Measurements from ENCODE around the gene KRTAP10-3.

Gene KRTAP10-3

DNA sequence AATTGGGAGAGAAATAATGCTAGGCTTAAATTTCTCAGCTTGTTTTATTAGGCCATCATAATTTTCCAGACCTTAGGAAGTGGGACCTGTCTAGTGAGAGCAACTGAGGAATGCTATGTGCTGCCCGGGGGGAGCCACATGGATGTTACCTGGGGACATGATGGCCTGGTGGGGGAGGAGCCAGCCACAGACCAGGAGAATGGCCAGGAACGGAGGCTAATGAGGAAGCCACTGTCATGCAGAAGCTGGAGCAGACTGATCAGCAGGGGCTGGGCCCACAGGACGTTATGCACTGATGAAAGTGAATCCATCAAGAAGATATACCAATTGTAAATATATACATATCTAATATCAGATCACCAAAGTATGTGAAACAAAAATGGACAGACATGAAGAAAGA lies 14.0 kb downstream of the KRTAP10-3 start:
- Histone ChIP-seq H3K36me3 (ENCODE audit: control insufficient read depth in 1 of 2, insufficient read depth in 2 of 2, low read length in 2 of 2) (peaks cover 0 to 2% of the 10 kb centered on the region in 2 experiments), H3K27me3 (ENCODE audit: insufficient read depth, low read length) (no peaks in the 10 kb centered on the region), H3K23ac (ENCODE audit: low read length) (no peak overlapping the region), H3K4me1 (ENCODE audit: control insufficient read depth in 1 of 2, insufficient read depth in 2 of 2, low read length in 2 of 2) (peaks cover 0 to 5% of the 10 kb centered on the region in 2 experiments), H2AFZ (ENCODE audit: insufficient read depth, low read length, poor library complexity) (no peak overlapping the region), H2BK5ac (ENCODE audit: low read depth, low read length, poor library complexity) (no peak overlapping the region), H3K4ac (ENCODE audit: low read depth, low read length) (no peak overlapping the region), H2BK120ac (ENCODE audit: insufficient read depth, low read length, poor library complexity) (no peak overlapping the region), H4K8ac (ENCODE audit: low read depth, low read length) (no peak overlapping the region), H3K27ac (ENCODE audit: low read depth, low read length) (no peak overlapping the region), H4K12ac (ENCODE audit: low read depth, low read length) (no peak overlapping the region), H3K4me2 (ENCODE audit: low read length) (no peak overlapping the region), H3K4me3 (ENCODE audit: low read depth, low read length) (no peak overlapping the region), H3K14ac (ENCODE audit: low read length) (no peak overlapping the region), H4K91ac (ENCODE audit: low read depth, low read length) (no peak overlapping the region), H2BK12ac (ENCODE audit: low read length) (no peak overlapping the region), H3K79me2 (ENCODE audit: control insufficient read depth, insufficient read depth, low read length, poor library complexity) (no peaks in the 10 kb centered on the region), H3K18ac (ENCODE audit: low read length) (no peak overlapping the region), H3K9ac (ENCODE audit: low read length) (no peak overlapping the region), H2AK5ac (ENCODE audit: low read length) (no peak overlapping the region), H3K79me1 (ENCODE audit: low read length) (peaks cover 6% of the 10 kb centered on the region), H3K9me3 (ENCODE audit: insufficient read depth, low read depth, low read length) (peaks cover 8% of the 10 kb centered on the region)
- no CpG with 5 or more reads among the region's 3 CpGs for WGBS (ENCODE audit: extremely low coverage, insufficient coverage, insufficient read length)
- no peak for DNase-seq

DNA sequence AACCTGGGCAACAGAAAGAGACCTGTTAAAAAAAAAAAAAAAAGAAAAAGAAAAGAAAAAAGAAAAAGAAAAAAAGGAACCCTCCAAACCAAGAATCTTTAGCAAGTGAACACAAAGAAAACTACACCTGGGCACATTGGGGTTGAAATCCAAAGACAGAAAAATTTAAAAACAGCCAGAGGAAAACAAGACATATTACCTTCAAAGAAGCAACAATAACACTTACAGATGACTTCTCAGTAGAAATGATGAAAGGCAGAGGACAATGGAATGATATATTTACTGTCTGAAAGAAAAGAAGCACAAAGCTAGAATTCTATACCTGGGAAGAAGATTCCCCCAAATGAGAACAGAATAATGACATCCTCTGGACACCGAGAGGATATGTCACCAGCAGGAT lies 15.9 kb downstream of the KRTAP10-3 start:
- Histone ChIP-seq H3K79me2 (ENCODE audit: control insufficient read depth, insufficient read depth, low read length, poor library complexity) (no peaks in the 10 kb centered on the region), H3K23ac (ENCODE audit: low read length) (no peak overlapping the region), H3K4me1 (ENCODE audit: control insufficient read depth in 1 of 2, insufficient read depth in 2 of 2, low read length in 2 of 2) (no peaks in the 10 kb centered on the region), H3K27me3 (ENCODE audit: insufficient read depth, low read length) (no peaks in the 10 kb centered on the region), H3K79me1 (ENCODE audit: low read length) (no peaks in the 10 kb centered on the region), H3K18ac (ENCODE audit: low read length) (no peak overlapping the region), H2AFZ (ENCODE audit: insufficient read depth, low read length, poor library complexity) (no peak overlapping the region), H3K4ac (ENCODE audit: low read depth, low read length) (no peak overlapping the region), H3K9ac (ENCODE audit: low read length) (no peak overlapping the region), H3K4me3 (ENCODE audit: low read depth, low read length) (no peak overlapping the region), H4K12ac (ENCODE audit: low read depth, low read length) (no peak overlapping the region), H3K14ac (ENCODE audit: low read length) (no peak overlapping the region), H3K27ac (ENCODE audit: low read depth, low read length) (no peak overlapping the region), H3K36me3 (ENCODE audit: control insufficient read depth in 1 of 2, insufficient read depth in 2 of 2, low read length in 2 of 2) (no peaks in the 10 kb centered on the region), H3K4me2 (ENCODE audit: low read length) (no peak overlapping the region), H2AK5ac (ENCODE audit: low read length) (no peak overlapping the region), H2BK5ac (ENCODE audit: low read depth, low read length, poor library complexity) (no peak overlapping the region), H3K9me3 (ENCODE audit: insufficient read depth, low read depth, low read length) (peaks cover 4% of the 10 kb centered on the region), H2BK12ac (ENCODE audit: low read length) (no peak overlapping the region), H2BK120ac (ENCODE audit: insufficient read depth, low read length, poor library complexity) (no peak overlapping the region), H4K91ac (ENCODE audit: low read depth, low read length) (no peak overlapping the region), H4K8ac (ENCODE audit: low read depth, low read length) (no peak overlapping the region)
- WGBS (ENCODE audit: extremely low coverage, insufficient coverage, insufficient read length): no CpG with 5 or more reads among the region's 1 CpG
- no peak for DNase-seq

DNA sequence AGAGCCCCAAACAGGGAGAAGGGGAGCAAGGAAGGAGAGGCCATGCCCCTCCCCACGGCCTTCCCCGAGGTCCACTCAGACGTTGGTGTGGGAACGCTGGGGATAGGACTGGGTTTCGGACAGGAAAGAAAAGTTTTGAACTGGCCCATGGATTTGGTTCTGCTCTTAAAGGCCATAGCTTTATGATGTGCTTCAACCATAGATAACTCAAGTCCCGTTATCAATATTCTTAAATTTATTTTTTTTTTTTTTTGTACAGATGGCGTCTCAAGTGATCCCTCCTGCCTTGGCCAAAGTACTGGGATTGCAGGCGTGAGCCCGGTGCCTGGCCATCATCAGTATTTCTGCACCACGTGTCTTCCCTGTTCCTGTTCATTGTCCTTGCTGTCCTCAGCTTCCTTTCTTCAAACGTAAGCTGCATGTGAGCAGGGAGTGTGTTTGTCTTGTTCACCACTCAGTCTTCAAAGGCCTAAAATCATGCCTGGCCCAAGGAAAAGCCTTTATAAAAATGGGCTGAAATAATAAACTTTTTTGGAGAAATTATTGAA lies 17.8 kb downstream of the KRTAP10-3 start:
- no peak overlapping the region for H2BK12ac ChIP-seq (ENCODE audit: low read length)
- no peak overlapping the region for H2AFZ ChIP-seq (ENCODE audit: insufficient read depth, low read length, poor library complexity)
- no peak overlapping the region for H3K9ac ChIP-seq (ENCODE audit: low read length)
- H3K23ac ChIP-seq (ENCODE audit: low read length): no peak overlapping the region
- no peaks in the 10 kb centered on the region for H3K79me1 ChIP-seq (ENCODE audit: low read length)
- H2BK120ac ChIP-seq (ENCODE audit: insufficient read depth, low read length, poor library complexity): no peak overlapping the region
- H3K4me2 ChIP-seq (ENCODE audit: low read length): no peak overlapping the region
- no peak overlapping the region for H3K4ac ChIP-seq (ENCODE audit: low read depth, low read length)
- no peaks in the 10 kb centered on the region for H3K79me2 ChIP-seq (ENCODE audit: control insufficient read depth, insufficient read depth, low read length, poor library complexity)
- H3K18ac ChIP-seq (ENCODE audit: low read length): no peak overlapping the region
- no peaks in the 10 kb centered on the region for H3K4me1 ChIP-seq (ENCODE audit: control insufficient read depth in 1 of 2, insufficient read depth in 2 of 2, low read length in 2 of 2)
- H4K91ac ChIP-seq (ENCODE audit: low read depth, low read length): no peak overlapping the region
- peaks cover 2% of the 10 kb centered on the region for H3K9me3 ChIP-seq (ENCODE audit: insufficient read depth, low read depth, low read length)
- no peak overlapping the region for H2BK5ac ChIP-seq (ENCODE audit: low read depth, low read length, poor library complexity)
- H3K36me3 ChIP-seq (ENCODE audit: control insufficient read depth in 1 of 2, insufficient read depth in 2 of 2, low read length in 2 of 2): no peaks in the 10 kb centered on the region
- DNase-seq: no peak
- H3K4me3 ChIP-seq (ENCODE audit: low read depth, low read length): no peak overlapping the region
- no peak overlapping the region for H4K12ac ChIP-seq (ENCODE audit: low read depth, low read length)
- WGBS (ENCODE audit: extremely low coverage, insufficient coverage, insufficient read length): no CpG with 5 or more reads among the region's 11 CpGs
- no peaks in the 10 kb centered on the region for H3K27me3 ChIP-seq (ENCODE audit: insufficient read depth, low read length)
- no peak overlapping the region for H3K14ac ChIP-seq (ENCODE audit: low read length)
- no peak overlapping the region for H3K27ac ChIP-seq (ENCODE audit: low read depth, low read length)
- no peak overlapping the region for H2AK5ac ChIP-seq (ENCODE audit: low read length)
- no peak overlapping the region for H4K8ac ChIP-seq (ENCODE audit: low read depth, low read length)

DNA sequence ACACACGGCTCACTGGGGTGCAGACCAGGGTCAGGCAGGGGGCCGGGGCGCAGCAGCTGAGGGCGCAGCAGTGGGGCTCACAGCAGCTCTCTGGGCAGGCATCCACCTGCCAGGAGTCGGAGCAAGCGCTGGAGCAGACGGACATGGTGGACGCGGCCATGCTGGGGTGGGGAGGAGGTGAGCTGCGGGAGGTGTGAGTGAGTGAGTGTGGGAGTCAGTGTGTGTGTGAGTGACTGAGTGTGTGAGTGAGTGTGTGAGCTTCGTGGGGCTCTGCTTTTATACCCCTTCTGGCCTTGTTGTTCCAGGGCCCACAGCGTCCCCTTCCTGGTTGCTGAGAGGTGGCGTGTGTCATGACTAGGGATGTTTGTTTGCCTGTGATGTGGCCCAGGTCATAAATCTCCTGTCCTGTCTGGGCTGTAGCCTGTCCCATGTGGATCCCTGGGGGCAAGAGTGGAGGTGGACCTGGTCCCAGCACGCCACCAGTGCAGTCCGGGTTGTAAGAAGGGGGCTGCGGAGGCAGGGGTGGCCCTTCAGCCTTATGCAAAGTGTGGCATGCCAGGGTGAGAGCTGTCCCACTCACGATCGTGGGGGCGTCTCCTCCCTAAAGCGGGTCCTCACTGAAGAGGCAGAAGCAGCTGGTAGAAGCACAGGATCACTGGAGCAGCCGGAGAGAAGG lies 18.5 kb downstream of the KRTAP10-3 start, which contains the start of gene KRTAP10-1:
KRTAP10-1 (minus strand) TSS at position 205 of the 676 bp plus-strand sequence; CDS start at position 160, 45 bp downstream.
- Histone ChIP-seq H3K4me1 (ENCODE audit: control insufficient read depth in 1 of 2, insufficient read depth in 2 of 2, low read length in 2 of 2) (no peaks in the 10 kb centered on the region), H4K91ac (ENCODE audit: low read depth, low read length) (no peak within 1 kb of the TSS), H3K79me2 (ENCODE audit: control insufficient read depth, insufficient read depth, low read length, poor library complexity) (no peaks in the 10 kb centered on the region), H2BK12ac (ENCODE audit: low read length) (no peak within 1 kb of the TSS), H3K4me2 (ENCODE audit: low read length) (no peak within 1 kb of the TSS), H2AFZ (ENCODE audit: insufficient read depth, low read length, poor library complexity) (no peak within 1 kb of the TSS), H3K79me1 (ENCODE audit: low read length) (no peaks in the 10 kb centered on the region), H2AK5ac (ENCODE audit: low read length) (no peak within 1 kb of the TSS), H3K4ac (ENCODE audit: low read depth, low read length) (no peak within 1 kb of the TSS), H3K14ac (ENCODE audit: low read length) (no peak within 1 kb of the TSS), H3K27me3 (ENCODE audit: insufficient read depth, low read length) (no peaks in the 10 kb centered on the region), H4K12ac (ENCODE audit: low read depth, low read length) (no peak within 1 kb of the TSS), H2BK5ac (ENCODE audit: low read depth, low read length, poor library complexity) (no peak within 1 kb of the TSS), H3K27ac (ENCODE audit: low read depth, low read length) (no peak within 1 kb of the TSS), H2BK120ac (ENCODE audit: insufficient read depth, low read length, poor library complexity) (no peak within 1 kb of the TSS), H4K8ac (ENCODE audit: low read depth, low read length) (no peak within 1 kb of the TSS), H3K9me3 (ENCODE audit: insufficient read depth, low read depth, low read length) (peaks cover 2% of the 10 kb centered on the region), H3K9ac (ENCODE audit: low read length) (no peak within 1 kb of the TSS), H3K23ac (ENCODE audit: low read length) (no peak within 1 kb of the TSS), H3K36me3 (ENCODE audit: control insufficient read depth in 1 of 2, insufficient read depth in 2 of 2, low read length in 2 of 2) (no peaks in the 10 kb centered on the region), H3K18ac (ENCODE audit: low read length) (no peak within 1 kb of the TSS), H3K4me3 (ENCODE audit: low read depth, low read length) (no peak within 1 kb of the TSS)
- WGBS (ENCODE audit: extremely low coverage, insufficient coverage, insufficient read length): no CpG with 5 or more reads among the region's 21 CpGs
- no peak for DNase-seq
